Hematopoietic multipotent progenitor cell treated with erythropoietin and hydrocortisone succinate and interleukin-3 and kit ligand, for 4 days (in vitro differentiated cells): ENCODE measurements around the gene IL13.
A peak's percentile ranks its signal among the peaks of the same experiment; 100 is the strongest.

ENCODE experiments used
- DNase-seq: peaks from one replicate; pipeline ENCODE4 v3.0.0-alpha.2; 2015

Gene IL13

GRCh38 chr5:132656774-132657355 lies 1.1 kb upstream of the IL13 start:
- DNase-seq, result no peak

GRCh38 chr5:132658381-132659302 lies 669 bp downstream of the IL13 start:
- DNase-seq, result no peak

GRCh38 chr5:132659598-132660493 lies 1.9 kb downstream of the IL13 start:
- DNase-seq, result no peak

- peak; percentile 31 for DNase-seq
Measured at GRCh38 chr5:132661231-132662003, 3.4 kb downstream of the IL13 start.

- no peak for DNase-seq
Measured at GRCh38 chr5:132662004-132662401, 4.0 kb downstream of the IL13 start.

- peak; percentile 61 for DNase-seq
Measured at GRCh38 chr5:132662925-132663770, 5.2 kb downstream of the IL13 start.

GRCh38 chr5:132663771-132664695 lies 6.1 kb downstream of the IL13 start:
- DNase-seq, result peak; percentile 51

GRCh38 chr5:132664696-132665209 lies 6.8 kb downstream of the IL13 start:
- no peak for DNase-seq

GRCh38 chr5:132665574-132666080 lies 7.7 kb downstream of the IL13 start:
- DNase-seq, result no peak

- DNase-seq, result peak; percentile 62
Measured at GRCh38 chr5:132666310-132667123, 8.5 kb downstream of the IL13 start.

- no peak for DNase-seq
Measured at GRCh38 chr5:132667309-132667708, 9.3 kb downstream of the IL13 start.

GRCh38 chr5:132667761-132668705 lies 10.1 kb downstream of the IL13 start:
- no peak for DNase-seq

- no peak for DNase-seq
Measured at GRCh38 chr5:132668706-132669454, 10.9 kb downstream of the IL13 start.

- no peak for DNase-seq
Measured at GRCh38 chr5:132669455-132669820, 11.5 kb downstream of the IL13 start.

GRCh38 chr5:132669966-132670882 lies 12.3 kb downstream of the IL13 start:
- no peak for DNase-seq

- no peak for DNase-seq
Measured at GRCh38 chr5:132671000-132671399, 13.0 kb downstream of the IL13 start.
